GM19395 (cell line): ENCODE measurements around the gene RPTOR.
"Not testable (repeated sequence)": the region's sequence is repeated elsewhere in the genome, so short reads cannot be mapped to it uniquely, and the experiment has no call there.

ENCODE experiments used
- ATAC-seq: cut with Tn5 transposase; IDR thresholded peaks from one replicate; pipeline ENCODE4 v1.9.1; 2021; ENCODE audit warnings: mild to moderate bottlenecking, moderate library complexity; ENCODE audit not compliant: unreplicated experiment

The RPTOR gene

GRCh38 chr17:80513892-80514291 lies 30.7 kb upstream of the RPTOR start:
- no peak for ATAC-seq

DNA sequence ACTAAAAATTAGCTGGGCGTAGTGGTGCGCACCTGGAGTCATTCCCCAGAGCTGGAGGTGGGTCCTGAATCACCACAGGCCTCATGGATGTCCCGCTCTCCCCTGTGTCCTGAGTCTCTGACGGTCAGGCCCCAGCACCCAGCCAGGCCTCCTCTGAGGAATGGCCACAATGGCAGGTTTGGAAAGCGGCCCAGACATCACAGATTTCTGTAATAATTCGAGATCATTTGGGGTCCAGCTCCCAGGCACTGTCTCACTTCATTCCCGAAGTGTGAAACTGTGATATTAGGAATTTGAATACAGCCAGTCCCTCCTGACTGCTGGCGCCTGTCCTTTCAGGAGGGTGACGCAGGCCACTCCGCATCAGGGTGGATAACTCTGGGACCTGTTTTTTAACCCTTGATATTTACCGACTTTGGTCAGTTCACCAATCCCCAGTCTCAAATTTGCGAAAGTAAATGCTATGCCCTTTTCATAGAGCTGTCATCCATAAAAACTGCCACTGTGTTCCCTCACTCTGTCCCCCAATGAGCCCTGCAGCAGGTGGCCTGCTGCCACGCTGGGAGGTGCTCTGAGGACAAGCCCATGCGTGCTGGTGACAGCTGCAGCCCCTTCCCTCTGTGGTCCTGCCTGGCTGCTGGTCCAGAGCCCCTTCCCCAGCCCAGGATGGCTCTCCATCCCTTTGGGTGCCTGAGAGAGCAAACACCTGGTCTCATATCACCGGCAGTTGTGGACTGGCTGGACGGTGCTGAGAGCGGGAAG lies 28.3 kb upstream of the RPTOR start:
- ATAC-seq = no peak

DNA sequence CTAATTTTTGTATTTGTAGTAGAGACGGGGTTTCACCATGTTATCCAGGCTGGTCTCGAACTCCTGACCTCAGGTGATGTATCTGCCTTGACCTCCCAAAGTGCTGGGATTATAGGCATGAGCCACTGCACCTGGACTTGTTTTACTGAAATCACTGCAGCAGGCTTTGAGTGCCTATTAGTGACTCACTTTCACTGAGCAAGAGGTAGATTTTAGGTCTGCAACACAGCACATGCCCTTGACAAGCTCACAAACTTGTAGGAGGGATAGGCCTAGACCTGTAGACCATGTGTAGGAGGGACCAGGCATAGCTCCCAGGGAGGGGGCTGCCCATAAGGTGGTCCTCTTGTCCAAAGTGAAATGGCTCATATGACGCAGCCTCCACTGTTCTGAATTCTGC lies 27.0 kb upstream of the RPTOR start:
- no peak for ATAC-seq

GRCh38 chr17:80518392-80518791 lies 26.2 kb upstream of the RPTOR start:
- no peak for ATAC-seq

DNA sequence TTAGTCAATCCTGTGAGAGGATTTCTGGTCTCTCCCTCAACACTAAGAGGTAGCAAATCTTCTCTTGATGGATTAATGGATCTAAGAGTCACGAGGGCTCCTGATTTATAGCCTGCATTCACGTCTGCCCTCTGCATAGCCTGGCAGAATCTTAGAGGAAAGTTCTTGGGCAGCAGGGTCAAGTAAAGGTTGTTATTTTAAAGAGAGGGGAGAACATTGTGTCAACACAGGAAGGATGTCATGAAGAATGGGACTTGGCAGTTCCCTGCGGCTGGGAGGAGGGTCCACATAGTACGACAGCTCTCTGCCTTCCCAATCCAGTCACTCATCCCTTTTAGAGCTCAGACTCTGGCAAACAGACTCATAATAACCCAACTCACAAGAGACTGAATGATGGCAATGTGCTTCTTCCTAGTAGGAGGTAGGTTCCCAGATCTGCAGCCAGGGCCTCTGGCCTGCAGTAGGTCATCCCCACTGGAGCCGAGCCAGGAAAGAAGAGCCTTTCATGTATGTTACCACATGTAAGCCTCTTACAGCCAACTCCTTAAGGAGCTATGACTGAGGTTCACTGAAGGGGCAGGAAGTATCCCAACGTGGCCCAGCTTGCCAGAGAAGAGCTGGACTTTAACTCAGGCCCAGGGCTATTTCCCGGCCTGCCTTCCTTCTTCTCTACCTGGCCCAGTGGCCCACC lies 25.4 kb upstream of the RPTOR start:
- no peak for ATAC-seq

- no peak for ATAC-seq
Observed at GRCh38 chr17:80520810-80521455, 23.7 kb upstream of the RPTOR start.

DNA sequence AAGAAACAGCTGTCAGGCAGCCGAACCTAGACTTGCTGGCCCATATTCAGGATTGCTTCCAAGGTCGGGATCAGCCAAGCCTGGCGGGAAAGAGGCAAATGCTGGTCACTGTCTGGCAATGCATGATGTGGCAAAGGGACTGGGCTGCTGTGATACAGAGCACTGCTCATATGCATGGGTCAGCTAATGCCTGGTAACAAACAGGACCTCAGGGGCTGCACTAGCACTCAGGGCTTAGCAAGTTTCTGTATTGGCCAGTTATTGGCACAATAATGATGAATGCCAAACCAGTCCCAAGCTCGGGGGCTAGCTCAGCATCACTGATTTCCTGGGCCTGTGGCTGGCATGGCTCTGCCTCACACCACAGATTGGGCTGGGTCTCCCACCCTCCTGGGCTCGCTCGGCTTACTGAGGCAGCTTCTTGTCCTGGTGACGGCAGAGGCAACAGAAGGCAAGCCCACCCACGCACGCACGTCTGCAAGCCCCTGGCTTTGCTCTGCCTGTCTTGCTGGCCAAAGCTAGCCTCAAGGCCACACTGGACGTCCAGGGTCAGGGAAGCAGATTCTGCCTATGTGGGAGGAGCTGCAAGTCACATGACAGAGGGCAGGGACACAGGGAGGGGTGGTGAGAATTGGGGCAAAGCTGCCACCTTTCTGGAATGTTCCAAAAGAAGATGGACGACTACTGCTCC lies 21.4 kb upstream of the RPTOR start:
- ATAC-seq = no peak

GRCh38 chr17:80523956-80524712 lies 20.5 kb upstream of the RPTOR start:
- ATAC-seq = no peak

- ATAC-seq = no peak
Observed at GRCh38 chr17:80526116-80526910, 18.3 kb upstream of the RPTOR start.

GRCh38 chr17:80527016-80527645 lies 17.5 kb upstream of the RPTOR start:
- ATAC-seq = no peak

DNA sequence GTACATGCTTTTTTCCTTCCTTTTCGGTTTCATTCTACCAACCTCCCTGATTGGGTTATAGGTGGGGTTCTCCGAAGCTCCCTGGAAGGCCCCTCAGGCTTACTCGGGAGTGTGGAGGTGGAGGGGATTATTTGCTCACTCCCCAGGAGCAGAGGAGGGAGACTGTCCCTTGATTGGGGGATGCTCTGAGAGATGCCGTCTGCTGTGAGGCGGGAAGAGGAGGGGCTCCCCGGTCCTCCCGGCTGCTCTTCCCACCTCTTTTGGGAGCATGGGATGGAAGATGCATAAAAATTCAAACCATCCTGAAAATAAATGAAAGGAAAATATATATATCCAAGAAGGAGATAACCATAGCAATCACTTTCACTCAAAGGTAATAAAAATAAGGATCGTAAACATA lies 16.1 kb upstream of the RPTOR start:
- ATAC-seq = no peak

DNA sequence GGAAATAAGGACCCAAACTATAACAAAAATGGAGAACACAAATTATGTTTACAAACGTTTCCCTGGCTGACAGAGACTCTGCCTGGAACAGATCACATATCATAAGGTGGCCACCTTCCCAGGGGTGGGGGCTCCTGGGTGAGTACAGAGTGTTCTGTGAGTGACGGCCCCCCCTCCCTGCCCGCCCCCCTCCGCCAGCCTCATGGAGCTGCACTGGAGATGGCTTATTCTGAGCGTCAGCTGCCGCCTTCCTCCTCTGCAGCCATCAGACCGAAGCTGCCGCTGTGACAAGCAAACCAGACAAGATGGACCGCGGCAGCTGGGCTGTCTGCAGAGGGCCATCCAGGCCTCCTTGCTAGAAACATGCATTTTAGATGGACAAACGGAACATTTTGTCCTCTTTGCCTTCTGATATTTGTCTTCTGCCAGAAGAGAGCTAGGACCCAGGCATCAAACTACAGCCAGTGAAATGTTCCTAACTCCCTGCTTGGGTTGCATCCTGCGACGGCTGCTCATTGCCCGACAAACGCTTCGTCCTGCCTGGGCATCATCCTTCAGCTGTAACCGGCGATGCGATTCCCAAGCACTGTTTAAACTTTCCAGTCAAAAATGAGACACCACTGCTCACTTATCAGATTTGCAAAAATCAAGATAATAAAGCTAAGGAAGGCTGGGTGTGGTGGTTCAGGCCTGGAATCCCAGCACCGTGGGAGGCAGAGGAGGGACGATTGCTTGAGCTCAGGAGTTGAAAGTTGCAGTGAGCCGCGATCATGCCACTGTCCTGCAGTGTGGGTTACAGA lies 15.3 kb upstream of the RPTOR start:
- ATAC-seq = no peak

- ATAC-seq = no peak
Observed at GRCh38 chr17:80529904-80530292, 14.7 kb upstream of the RPTOR start.

DNA sequence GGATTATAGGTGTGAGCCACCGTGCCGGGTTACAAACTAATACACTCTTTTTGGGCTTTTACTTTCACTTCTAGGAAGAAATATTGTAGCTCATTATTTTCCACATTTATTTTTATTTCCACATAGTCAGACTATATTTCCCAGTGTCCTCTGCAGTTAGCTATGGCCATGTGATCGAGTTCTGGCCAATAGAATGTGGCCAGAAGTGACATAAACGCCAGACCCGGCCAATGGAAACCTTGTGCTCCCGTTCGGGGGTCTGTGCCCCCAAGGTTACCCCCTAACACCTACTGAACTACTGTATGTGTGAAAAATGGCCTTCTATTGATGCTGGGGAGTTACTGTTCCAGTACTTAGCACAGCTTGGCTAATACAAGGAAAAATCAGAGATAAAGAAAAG lies 13.2 kb upstream of the RPTOR start:
- ATAC-seq = no peak

- ATAC-seq = not testable (repeated sequence)
Observed at GRCh38 chr17:80537386-80537785, 7.3 kb upstream of the RPTOR start.

- ATAC-seq = no peak
Observed at GRCh38 chr17:80538484-80538883, 6.2 kb upstream of the RPTOR start.

DNA sequence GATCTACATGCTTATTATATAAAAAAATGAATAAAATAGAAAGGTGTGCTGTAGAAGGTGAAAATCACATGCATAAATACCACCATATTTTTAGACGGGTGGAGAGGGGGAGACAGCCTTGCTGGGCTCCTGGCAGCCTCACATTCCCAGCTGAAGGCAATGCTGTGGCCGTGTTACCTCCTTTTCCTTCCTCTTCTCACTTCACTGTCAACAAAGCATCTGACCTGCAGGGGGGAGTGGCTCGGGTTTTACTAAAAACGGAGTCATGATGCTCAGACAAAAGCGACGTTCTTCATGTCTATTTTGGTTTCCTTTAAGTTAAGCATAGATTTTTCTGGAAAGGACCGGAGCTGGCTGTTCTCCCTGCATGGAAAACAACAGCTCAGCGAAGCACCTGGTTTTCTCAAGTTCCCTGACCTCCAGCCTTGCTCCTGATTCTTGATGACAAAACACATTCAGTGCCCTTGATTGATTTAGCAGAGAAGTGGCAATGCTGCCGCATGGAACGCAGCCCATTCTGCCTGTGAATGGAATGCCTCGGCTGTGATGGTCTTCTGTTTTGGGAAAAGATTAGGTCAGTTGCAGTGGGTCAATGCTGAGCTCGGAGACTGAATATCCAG lies 5.5 kb upstream of the RPTOR start:
- ATAC-seq = no peak

DNA sequence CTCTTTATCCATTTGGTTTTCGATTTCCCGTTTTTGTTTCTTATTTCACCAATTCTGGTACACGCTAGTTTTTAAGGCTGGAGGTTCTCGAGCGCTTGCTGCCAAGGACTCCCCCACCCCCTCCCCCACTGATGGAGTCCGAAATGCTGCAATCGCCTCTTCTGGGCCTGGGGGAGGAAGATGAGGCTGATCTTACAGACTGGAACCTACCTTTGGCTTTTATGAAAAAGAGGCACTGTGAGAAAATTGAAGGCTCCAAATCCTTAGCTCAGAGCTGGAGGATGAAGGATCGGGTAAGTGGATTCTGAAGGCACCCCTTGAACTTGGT lies 825 bp downstream of the RPTOR start:
- ATAC-seq = no peak
